CD4-positive, alpha-beta T cell treated with Interleukin-17A for 1 hour (primary cell): ENCODE measurements around the gene GULP1.
"Not testable (repeated sequence)": the region's sequence is repeated elsewhere in the genome, so short reads cannot be mapped to it uniquely, and the experiment has no call there.

ENCODE experiments used
- DNase-seq: peaks from one replicate; pipeline ENCODE4 v3.0.0-alpha.2; 2020

Gene GULP1, protein sequence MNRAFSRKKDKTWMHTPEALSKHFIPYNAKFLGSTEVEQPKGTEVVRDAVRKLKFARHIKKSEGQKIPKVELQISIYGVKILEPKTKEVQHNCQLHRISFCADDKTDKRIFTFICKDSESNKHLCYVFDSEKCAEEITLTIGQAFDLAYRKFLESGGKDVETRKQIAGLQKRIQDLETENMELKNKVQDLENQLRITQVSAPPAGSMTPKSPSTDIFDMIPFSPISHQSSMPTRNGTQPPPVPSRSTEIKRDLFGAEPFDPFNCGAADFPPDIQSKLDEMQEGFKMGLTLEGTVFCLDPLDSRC

DNA sequence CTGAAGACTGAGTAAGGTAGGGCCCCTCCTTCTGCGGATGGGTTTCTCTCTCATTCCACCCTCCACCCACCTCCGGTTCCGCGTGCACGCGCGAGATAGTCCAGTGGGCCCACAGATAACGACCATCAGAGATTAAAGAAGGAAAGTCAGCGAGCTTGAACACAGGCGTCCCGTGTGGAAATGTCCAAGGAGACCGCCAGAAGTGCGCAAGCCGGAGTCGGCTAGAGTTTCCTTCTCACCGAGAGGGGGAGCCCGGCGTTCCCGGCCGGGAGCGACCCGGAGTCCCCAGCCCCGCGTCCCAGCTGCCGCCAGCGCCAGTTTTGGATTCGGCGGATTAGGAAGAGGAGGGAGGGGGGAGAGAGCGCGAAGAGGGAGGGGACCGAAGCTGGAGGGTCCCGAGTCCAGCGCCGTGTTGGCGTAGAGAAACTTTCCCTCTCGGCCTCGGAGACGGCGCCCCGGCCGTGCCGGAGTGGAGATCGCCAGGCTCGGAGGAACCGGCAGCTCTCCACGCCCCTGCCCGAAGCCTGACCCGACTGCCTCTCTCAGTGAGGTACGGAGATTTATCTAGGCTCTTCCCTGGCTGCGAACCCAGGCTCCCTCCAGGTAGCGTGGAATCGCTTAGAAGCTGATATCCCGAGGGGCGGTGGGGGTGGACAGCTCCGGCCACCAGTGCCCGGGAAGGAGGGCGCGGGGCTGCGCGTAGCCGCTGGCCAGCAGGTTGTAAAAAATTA is at the start of gene GULP1:
GULP1 (plus strand) TSS at position 258 of the 731 bp plus-strand sequence. CDS start 185,829 bp downstream, outside the sequence.
- no peak for DNase-seq

DNA sequence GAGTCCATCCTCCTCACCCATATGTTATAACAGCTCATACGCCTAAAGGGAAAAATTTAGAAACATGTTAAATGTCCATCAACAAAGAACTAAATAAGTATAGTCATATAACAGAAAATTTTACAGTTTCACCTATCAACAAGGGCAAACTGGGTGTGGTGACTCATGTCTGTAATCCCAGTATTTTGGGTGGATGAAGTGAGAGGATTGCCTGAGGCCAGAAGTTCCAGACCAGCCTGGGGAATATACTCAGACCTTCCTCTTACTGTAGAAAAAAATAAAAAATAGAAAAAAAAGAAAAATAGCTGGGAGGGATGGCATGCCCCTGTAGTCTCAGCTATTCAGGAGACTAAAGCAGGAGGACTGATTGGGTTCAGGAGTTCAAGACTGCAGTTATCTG is 48.3 kb upstream of the GULP1 start:
- DNase-seq, result no peak

DNA sequence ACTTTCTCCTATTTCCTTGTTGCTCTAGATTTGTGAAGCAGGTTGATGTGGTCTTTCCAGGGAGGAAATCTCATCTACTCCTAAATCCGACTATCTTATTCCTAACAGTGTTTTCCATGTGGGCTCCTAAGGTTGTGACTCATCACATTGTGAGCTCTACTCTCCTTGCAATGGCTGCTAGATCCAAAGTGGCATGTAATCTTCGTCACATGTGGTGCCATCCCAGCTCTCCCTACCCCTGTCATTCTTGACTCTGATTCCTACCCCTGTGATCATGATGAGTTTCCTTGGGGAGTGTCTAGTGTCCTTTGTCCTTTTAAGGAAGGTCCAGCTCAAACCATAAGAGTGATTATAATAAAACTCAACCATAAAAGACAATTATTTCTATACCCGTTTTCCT is 47.3 kb upstream of the GULP1 start:
- no peak for DNase-seq

DNA sequence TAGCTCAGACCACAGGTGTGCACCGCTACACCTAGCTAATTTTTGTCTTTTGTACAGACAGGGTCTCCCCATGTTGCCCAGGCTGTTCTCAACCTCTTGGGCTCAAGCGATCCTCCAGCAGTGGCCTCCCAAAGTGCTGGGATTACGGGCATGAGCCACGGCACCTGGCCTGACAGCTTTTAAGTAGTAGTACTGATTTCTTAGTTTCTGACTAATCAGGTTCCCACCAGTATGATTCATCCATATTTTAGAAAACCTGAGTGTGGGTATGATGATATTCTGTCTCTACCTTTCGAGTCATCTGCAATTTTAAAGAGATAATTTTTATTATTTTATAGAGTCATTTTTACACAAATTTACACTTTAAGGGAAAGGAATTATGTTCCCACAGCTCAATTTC is 46.4 kb upstream of the GULP1 start:
- DNase-seq, result no peak

DNA sequence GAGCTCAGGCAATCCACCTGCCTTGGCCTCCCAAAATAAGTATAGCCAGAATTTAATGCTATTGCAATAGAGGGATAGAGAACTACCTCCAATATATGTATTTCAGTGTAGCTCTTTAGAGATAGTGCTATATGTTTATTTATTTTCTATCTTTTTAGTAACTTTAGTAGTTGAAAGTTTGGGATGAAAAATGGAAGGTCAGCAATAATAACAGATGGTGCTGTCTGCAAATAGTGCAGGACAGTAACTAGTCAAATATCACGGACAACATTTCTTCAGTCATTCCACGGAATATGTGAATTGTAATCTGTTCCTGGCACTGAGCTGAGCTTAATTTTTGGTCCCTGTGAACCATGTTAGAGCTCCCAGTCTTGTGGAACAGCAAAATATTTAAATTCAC is 43.2 kb upstream of the GULP1 start:
- no peak for DNase-seq

DNA sequence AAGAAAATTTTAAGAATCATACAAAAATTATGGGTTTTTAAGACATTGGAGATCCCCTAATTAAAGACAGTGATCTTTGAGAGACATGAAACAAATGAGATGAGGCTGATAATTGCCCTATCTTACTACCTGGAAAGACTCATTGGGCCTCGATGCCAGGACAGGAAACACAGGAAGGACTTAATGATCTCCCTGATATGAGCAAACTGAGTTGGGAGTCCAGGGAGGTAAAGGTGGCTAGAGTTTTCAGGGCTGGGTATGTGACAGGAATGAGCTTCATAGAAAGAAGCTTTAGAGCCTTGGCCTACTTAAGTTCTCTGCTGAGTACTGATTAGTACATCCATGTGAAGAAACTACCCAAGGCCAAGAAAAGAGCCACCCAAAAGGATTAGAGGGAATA is 40.6 kb upstream of the GULP1 start:
- no peak for DNase-seq

DNA sequence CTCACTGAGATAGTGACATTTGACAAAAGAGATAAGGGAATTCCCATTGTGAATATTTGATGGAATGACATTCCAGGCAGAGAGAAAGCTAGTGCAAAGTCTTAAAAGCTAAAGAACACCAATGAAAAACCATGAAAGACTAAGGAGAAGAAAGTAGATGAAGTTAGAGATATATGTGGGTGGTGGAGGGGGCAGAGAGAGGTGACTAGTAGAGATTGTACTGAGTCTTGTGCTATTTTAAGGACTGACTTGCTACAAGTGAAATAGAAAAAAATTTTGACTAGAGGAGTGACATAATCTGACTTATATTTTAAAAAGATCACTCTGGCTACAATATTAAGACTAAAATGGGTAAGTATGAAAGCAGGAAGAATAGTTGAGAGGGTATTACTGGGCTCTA is 35.3 kb upstream of the GULP1 start:
- DNase-seq, result no peak

DNA sequence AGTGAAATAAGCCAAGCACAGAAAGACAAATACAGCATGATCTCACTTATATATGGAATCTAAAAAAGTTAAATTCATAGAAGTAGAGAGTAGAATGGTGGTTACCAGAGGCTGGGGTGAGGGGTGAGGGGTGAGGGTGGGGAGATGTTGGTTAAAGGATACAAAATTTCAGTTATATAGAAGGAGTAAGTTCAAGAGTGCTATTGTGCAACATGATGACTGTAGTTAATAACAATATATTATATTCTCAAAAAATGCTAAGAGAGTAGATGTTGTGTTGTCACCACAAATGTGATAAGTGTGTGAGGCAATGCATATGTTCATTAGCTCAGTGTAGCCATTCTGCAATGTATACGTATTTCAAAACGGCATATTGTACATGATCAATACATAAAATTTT is 26.4 kb upstream of the GULP1 start:
- DNase-seq, result no peak

DNA sequence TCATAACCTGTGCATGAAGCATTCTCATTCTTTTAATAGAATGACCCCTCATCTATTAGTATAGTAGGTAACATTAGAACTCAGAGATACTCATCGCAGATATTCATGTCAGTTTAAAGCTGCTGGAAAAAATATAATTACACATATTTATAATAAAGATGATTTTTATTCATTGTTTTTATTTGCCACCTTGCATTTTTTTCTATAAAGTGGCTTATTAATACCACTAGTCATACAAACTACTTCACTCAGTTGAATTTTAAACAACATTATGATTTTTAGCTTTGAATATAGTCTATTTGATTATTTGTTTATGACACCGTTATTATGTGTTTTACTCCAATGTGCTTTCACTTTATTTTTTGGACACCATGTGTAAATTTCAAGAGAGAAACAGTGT is 23.9 kb upstream of the GULP1 start:
- no peak for DNase-seq

DNA sequence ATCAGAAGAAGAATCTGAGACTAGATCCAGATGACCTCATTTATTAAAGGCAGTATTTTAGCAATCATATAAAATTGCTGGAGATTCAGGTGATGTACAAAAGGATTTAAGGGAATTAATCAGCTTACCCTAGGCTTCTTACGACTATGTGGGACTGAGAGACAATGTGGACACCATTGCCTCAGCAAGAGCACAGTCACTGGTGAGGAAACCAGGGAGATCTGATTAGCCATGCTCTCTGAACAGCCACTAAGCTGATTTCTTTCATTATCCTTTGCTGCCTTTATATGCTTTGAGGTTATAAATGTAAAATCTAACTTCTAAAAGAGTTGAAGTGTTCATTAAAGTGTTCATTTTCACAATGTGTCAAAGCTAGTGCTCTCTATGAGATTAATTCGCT is 22.7 kb upstream of the GULP1 start:
- no peak for DNase-seq

DNA sequence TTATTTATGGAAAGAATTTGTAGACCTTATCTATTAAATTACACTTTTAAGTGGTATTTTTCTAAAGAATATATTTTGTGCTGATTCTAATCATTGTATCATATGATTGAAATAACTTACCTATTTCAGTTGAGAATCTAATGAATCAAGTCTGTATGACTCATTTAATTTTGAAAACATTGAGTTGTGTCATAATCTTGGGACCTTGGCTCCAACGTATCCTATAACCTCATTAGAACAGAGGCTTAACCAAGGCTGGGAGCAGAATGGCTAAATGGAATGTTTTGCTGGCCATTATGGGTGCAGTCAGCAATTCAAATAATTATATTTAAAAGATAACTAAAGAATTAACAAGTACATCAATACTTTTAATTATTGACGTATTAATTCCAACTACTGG is 19.6 kb upstream of the GULP1 start:
- no peak for DNase-seq

DNA sequence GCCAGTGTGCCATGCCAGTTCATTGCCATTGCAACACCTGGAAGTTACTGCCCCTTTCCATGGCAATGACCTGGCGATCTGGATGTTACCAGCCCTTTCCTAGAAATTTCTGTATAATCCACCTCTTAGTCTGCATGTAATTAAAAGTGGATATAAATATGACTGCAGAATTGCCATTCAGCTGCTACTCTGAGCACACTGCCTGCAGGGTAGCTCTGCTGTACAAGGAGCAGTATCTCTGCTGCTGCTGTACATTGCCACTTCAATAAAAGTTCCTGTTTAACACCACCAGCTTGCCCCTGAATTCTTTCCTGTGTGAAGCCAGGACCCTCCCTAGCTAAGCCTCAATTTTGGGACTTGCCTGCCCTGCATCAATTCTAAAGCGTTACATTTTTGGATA is 17.4 kb upstream of the GULP1 start:
- DNase-seq, result no peak

DNA sequence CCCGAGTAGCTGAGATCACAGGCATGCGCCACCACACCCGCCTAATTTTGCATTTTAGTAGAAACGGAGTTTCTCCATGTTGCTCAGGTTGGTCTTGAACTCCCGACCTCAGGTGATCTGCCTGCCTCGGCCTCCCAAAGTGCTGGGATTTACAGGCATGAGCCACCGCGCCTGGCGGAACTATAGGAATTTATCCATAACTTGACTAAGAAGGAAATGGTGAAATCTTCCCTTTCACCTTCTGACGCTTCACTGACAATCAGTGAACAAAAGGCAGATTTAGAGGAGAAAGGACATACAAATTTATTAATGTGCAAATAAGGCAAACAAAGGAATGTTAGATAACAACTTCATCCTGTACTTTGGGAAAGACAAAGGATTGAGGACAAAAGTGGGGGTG is 15.4 kb upstream of the GULP1 start:
- DNase-seq, result no peak

DNA sequence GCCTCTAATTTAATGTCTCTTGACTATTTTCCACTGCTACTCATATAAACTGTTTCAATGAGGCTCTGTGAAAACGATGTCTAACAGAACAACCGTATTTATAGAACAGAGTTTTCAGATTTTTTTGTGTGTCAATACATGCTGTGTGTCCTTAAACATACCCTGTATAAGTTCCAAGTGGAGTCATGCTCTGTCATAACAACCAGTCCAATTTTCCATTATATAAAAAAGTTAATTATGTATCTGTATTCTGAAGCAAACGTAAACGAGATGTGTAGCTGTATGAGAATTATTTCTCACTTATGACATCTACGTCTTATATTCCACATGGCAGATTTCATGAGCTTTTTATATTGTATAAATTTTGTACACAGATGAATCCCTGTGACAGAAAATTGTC is 13.9 kb upstream of the GULP1 start:
- no peak for DNase-seq

DNA sequence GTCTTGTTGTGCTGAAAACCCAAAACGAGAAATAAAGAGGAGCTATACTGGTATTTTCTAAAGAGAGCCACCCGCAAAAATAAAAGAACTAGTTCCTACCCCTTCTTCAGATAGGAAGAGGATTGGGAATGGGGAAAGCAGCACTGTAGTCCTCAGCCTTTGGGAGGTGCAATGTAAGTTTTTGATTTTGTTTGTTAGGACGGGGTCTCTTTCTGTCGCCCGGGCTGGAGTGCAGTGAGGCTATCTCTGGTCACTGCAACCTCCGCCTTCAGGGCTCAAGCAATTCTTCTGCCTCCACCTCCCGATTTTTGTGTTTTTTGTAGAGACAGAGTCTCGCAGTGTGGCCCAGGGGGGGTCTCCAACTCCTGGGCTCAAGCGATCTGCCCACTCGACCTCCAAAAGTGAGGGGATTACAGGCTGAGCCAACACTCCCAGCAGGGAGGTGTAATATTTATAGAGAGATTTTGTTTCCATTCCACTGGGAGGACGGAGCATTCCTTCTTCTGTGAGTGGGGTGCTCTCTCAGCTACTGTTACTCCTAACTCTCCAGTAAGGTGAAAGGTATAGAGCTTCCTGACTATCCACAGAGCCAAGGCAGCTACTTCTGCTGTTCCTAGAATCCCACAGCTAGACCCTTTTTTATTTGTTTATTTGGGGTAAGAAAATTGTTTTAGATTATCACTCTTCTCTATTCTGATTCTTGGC is 13.1 kb upstream of the GULP1 start:
- no peak for DNase-seq

DNA sequence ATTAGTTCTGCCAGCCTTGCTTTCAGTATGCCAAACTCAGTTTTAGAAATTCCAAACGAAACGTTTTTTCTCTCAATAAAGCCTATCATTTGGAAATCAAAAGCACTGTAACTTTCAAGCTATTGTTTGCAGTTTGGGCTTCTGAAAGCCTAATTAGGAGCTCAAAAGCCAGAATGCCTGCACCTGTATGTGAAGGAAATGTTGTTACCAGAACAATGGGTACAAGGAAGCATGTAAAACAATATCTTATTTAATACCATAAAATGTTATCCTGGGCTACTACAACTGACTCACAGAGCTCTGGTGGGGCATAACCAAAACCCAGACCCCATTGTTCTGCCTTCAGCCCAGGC is 12.6 kb upstream of the GULP1 start:
- DNase-seq, result no peak

DNA sequence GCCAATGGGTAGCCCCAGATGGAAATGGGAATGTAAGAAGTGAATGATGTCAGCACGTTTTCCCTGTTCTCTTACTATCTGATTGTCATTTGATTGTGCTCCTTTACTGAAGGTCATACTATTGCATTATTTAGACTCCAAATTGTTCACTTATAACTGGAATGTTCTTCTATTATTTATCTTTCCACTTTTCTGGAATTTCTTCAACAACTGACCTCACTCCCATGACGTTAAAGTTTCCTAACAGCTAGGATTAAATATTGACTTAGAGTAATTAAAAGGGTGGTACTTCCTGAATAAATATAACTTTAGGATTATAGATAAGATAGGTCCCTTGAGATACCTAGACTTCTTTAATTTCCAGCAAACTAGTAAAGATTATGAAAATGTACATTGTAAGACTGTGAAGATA is 10.9 kb upstream of the GULP1 start:
- DNase-seq, result no peak

DNA sequence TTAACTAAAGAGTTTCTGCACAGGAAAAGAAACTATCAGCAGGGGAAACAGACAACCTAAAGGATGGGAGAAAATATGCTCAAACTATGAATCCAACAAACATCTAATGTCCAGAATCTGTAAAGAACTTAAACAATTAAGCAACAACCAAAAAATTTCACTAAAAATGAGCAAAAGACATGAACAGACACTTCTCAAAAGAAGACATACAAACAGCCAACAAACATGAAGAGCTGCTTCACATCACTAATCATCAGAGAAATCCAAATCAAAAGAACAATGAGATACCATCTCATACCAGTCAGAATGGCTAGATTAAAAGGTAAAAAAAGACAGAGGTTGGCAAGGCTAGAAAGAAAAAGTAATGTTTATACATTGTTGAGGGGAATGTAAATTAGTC is 8.8 kb upstream of the GULP1 start:
- DNase-seq, result no peak

DNA sequence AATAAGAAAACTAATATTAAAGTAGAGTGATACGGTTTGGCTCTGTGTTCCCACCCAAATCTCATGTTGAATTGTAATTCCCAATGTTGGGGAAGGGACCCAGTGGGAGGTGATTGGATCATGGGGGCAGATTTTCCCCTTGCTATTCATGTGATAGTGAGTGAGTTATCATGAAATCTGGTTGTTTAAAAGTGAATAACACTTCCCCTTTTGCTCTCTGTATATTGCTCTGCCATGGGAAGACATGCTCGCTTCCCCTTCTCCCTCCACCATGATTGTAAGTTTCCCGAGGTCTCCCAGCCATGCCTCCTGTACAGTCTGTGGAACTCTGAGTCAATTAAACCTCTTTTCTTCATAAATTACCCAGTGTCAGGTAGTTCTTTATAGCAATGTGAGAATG is 7.4 kb upstream of the GULP1 start:
- not testable (repeated sequence) for DNase-seq

DNA sequence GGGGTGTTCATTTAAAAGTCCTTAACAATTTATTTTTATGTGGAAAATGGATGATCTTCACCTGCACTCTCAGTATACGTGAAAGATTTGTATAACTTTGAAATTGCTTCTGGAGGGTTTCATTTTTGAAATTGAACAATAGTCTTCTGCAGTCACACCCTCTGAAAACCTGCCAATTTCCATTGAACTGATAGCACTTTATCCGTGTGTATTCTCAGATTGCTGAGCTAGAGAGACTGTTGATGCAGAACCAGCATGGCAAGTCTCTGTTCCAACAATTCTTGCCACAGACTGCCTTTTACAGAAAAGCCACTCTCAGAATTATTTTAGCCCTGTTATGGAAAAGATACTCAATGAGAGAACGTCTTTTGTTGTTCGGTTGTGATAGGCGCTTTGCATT is 6.6 kb upstream of the GULP1 start:
- DNase-seq, result no peak

DNA sequence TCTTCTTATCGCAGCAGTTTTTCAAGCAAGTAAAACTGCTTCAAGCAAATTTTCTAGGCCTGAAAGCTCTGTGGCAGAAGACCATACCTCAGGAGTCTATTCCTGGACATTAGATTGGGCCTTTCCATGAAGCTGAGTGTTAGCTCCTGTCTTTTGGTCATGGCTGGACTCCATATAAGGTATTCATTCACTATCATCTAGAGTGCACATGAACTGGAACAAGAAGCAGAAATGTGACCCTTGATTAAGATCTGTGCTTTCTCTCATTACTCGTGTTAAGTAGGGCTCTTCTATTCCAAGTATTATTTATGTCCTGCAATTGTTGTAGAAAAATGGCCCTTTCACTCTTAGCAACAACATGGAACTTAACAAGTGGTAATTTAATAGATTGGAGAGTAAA is 5.9 kb upstream of the GULP1 start:
- no peak for DNase-seq

DNA sequence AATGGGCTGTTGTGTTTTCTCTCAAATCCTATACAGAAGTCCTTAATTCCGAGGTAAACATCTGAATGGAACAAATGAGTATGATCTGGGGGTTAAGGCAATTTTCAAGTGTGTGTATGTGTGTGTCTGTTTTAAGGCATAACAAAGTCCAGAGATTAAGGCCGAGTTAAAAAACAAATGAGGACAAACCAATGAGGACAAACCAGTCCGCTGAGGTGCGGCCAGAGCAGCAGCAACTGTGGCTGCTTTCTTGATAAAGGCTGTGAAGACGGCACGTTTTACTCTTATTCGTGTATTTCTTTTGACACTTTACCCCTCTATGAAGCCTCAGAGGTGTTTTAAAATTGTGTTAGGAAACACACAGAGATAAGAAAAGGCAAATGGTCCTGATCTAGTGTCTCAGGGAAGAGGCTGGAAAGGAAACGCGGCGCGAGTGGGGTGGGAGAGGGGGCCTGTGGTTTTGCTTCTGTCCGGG is 495 bp upstream of the GULP1 start:
- no peak for DNase-seq

DNA sequence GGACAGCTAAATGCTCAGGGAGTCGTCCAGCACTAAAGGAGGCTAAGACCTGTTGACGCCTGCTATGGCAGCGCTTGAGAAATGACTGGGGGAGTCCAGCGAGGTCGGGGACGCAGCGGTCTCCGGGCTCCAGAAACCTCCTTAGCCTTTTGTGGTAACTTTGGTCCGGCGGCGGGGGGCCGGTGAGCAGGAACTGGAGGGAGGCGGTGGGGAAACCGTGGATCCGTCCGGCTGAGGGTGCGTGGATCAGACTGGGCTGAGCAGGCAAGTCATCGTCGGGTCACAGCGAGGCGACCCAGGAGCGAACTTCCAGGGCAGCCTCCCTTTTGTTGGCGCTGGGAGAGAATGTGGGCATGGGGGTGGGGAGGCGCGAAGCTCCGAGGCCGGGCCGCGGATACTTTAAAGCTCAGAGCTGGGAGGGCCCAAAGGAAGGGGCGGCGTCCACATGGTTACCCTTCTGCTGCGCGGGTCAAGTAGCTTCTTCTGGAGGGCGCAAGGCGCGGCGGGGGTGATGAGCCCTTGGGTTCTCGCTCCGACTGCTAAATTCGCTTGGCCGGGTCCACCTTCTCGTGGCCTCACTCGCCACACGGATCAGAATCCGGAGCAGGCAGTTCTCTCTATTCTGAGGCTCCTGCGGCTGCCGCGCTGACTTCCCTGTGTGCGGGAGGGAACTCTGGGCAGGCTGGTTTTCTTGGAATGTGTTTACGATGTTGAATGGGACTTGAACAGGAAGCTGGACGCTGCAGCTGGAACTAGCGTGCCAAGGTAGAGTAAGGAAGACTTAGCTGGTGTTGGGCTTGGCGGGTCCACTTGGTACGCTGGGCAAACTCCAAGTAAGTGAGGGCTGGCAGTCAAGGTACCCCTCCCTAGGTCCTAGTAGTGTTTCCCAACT is 920 bp downstream of the GULP1 start:
- DNase-seq, result no peak
